Brain microvascular endothelial cell (primary cell): ENCODE results near the gene CDK13.
A peak's percentile ranks its signal among the peaks of the same experiment; 100 is the strongest.
"Not testable (repeated sequence)": the region's sequence is repeated elsewhere in the genome, so short reads cannot be mapped to it uniquely, and the experiment has no call there.

ENCODE experiments used
- DNase-seq: peaks from one replicate; pipeline ENCODE4 v3.0.0-alpha.2; 2020
- H3K27ac ChIP-seq: fragments of 250-450 bp; sonication (Bioruptor Pico); 2 replicates; pipeline ENCODE4 v1.5.1; 2020; ENCODE audit warnings: mild to moderate bottlenecking, moderate library complexity
- H3K27me3 ChIP-seq: fragments of 250-450 bp; sonication (Bioruptor Pico); replicated peaks from 2 replicates; pipeline ENCODE4 v1.5.1; 2020; ENCODE audit warnings: mild to moderate bottlenecking
- H3K36me3 ChIP-seq: fragments of 250-450 bp; sonication (Bioruptor Pico); replicated peaks from 2 replicates; pipeline ENCODE4 v1.5.1; 2020; ENCODE audit warnings: mild to moderate bottlenecking
- H3K4me3 ChIP-seq: 2 replicates; pipeline ENCODE4 v1.5.1; 2011; ENCODE audit warnings: low read depth, mild to moderate bottlenecking, control low read depth, low read length, moderate library complexity
- in situ Hi-C: cut with HindIII; loops from 2 replicates; pipeline ENCODE4 v1.10.0; 2017; ENCODE audit warnings: low sequenced_read_pairs, low pct_ligation_motif_present
- TF ChIP-seq, protein P1 (sequence below): IDR thresholded peaks from 2 replicates; pipeline ENCODE4 v1.5.1; 2011; ENCODE audit warnings: low read depth, mild to moderate bottlenecking, moderate library complexity, low read length, control low read depth, inconsistent platforms; ENCODE audit errors: missing control alignments

CDK13 gene

DNA sequence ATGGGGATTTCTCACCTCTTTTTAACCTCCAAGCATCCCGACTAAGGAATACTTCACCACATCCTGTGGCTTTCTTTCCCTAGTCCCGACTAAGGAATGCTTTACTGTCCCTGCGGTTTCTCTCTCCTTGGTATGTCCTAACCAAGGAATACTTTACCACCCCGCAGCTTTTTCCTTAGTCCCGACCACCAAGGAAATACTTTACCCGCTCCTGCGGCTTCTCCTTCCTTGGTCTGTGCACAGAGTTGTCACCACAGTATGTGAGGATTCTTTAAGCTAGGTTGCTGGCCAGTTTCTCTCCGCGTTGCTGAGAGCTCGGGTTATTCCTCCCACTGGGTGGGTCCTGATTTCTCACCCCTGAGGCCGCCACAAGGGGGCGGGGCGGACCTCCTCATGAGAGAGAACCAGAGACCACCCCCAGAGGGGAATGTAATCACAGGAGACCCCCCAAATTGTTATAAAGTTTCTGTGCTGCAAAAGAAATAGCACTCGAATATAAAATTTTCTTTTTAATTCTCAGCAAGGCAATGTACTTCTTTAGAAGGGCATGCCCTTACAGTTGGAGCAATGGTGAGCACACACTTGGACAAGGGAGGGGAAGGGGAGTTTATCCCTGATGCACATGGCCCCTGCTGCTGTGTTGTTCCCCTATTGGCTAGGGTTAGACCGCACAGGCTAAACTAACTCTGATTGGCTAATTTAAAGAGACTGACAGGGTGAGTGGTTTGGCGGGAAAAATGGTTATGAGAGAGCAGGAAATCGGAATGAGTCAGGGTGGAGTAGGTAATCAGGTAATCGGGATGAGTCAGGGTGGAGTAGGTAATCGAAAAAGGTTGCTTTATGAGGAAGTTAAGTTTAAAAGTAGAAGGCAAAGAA, 197.6 kb downstream of the CDK13 start:
- Histone ChIP-seq H3K27me3 (no peaks in the 10 kb centered on the region), H3K27ac (no peak overlapping the region), H3K4me3 (no peak overlapping the region), H3K36me3 (no peaks in the 10 kb centered on the region)
- DNase-seq = peak; percentile 21
- in situ Hi-C loops = no loop called here
- TF ChIP-seq, protein P1, sequence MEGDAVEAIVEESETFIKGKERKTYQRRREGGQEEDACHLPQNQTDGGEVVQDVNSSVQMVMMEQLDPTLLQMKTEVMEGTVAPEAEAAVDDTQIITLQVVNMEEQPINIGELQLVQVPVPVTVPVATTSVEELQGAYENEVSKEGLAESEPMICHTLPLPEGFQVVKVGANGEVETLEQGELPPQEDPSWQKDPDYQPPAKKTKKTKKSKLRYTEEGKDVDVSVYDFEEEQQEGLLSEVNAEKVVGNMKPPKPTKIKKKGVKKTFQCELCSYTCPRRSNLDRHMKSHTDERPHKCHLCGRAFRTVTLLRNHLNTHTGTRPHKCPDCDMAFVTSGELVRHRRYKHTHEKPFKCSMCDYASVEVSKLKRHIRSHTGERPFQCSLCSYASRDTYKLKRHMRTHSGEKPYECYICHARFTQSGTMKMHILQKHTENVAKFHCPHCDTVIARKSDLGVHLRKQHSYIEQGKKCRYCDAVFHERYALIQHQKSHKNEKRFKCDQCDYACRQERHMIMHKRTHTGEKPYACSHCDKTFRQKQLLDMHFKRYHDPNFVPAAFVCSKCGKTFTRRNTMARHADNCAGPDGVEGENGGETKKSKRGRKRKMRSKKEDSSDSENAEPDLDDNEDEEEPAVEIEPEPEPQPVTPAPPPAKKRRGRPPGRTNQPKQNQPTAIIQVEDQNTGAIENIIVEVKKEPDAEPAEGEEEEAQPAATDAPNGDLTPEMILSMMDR = peak; percentile 33

DNA sequence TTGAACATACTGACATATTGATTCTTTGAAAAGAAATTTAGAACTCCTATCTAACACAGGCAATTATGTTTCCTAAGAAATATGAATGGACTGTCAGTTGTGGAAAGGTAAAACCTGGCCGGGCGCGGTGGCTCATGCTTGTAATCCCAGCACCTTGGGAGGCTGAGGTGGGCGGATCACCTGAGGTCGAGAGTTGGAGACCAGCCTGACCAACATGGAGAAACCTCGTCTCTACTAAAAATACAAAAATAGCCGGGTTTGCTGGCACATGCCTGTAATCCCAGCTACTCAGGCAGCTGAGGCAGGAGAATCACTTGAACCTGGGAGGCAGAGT, 198.2 kb downstream of the CDK13 start:
- H3K27me3 ChIP-seq, DNase-seq, in situ Hi-C loops, H3K36me3 ChIP-seq, H3K27ac ChIP-seq, H3K4me3 ChIP-seq: not testable (repeated sequence)

DNA sequence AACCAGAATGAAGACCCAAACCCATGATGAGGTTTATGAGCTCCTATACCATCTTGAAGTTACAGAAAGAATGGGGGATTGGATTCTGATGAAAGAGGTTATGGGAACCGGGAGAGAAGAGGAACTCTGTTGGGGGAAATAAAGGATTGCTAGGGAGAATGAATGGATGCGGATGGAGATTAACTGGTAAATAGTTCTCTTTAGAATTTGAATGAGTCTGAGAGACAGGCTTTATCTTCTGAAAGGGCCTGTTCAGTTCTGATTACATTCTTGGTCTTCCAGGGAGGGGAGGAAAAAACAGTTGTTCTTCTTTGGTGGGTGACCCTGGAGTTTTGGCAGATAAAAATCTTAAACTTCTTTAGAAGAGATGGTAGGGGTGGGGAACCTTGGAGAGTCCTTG, 198.6 kb downstream of the CDK13 start:
- Histone ChIP-seq H3K4me3 (no peak overlapping the region), H3K27me3 (no peaks in the 10 kb centered on the region), H3K36me3 (no peaks in the 10 kb centered on the region), H3K27ac (no peak overlapping the region)
- TF ChIP-seq, protein P1 = no peak
- DNase-seq = no peak
- in situ Hi-C loops = no loop called here
